ENCODE results near the gene CEACAM8. TPM values are rescaled to one million over a fixed set of nuclear protein-coding genes. Genes with fewer than 3 reads are reported as not detected.

Gene CEACAM8
- total and polyA plus RNA-seq, 2 donors (not counting 1 experiment from before 2014, with no cell fraction given), result not detected

DNA sequence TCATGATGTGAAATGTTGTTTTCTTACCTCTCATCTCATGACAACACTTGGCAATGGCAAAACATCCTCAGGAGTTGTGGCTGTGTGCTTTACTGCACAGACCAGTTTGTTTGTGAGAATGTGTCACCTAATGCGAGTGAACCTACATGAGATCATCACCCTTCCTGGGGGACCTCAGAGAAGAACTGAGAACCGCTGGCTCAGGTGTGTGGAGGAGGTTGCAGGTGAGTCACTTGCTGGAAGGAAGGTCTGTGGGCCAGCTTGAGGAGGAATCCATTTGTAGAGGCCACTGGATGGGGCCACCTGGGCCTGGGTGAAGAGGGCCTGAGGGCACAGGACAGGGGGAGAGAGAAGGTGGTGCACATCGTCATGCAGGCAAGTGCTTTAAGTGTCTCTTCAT lies 63.4 kb downstream of the CEACAM8 start:
- no peaks in the 10 kb centered on the region for H3K27me3 Mint-ChIP-seq
- H3K27ac Mint-ChIP-seq, result no peak overlapping the region
- Histone ChIP-seq H3K36me3 (replicated peaks in 1 of 2; ENCODE audit: control extremely low read depth in 1 of 2, control insufficient read depth in 1 of 2, extremely low read depth in 1 of 2, insufficient read depth in 2 of 2, low read length in 1 of 2) (peaks cover 0 to 2% of the 10 kb centered on the region in 2 experiments), H2AFZ (ENCODE audit: insufficient read depth, low read depth, low read length, poor library complexity, severe bottlenecking) (no peak overlapping the region), H3K4me2 (replicated peaks; ENCODE audit: low read depth, low read length, poor library complexity, severe bottlenecking) (no peak overlapping the region), H4K20me1 (ENCODE audit: control insufficient read depth, insufficient read depth, low read length, poor library complexity, severe bottlenecking) (no peaks in the 10 kb centered on the region), H3K27me3 (replicated peaks in 1 of 4; ENCODE audit: control extremely low read depth in 1 of 4, control insufficient read depth in 3 of 4, insufficient read depth in 4 of 4, low read length in 3 of 4) (no peaks in the 10 kb centered on the region), H3K27ac (ENCODE audit: low read length in 2 of 2) (no peak overlapping the region), H3K4me1 (ENCODE audit: control insufficient read depth in 2 of 2, insufficient read depth in 2 of 2, low read length in 2 of 2) (peaks cover 20 to 24% of the 10 kb centered on the region in 2 donors), H3K79me2 (ENCODE audit: control insufficient read depth, insufficient read depth, low read length) (peaks cover 11% of the 10 kb centered on the region), H3K9ac (ENCODE audit: low read length) (no peak overlapping the region), H3K4me3 (ENCODE audit: control extremely low read depth in 1 of 5, extremely low read depth in 1 of 5, insufficient read depth in 1 of 5, low read depth in 2 of 5, low read length in 4 of 5) (no peak overlapping the region), H3K9me3 (ENCODE audit: control extremely low read depth in 1 of 3, control insufficient read depth in 2 of 3, insufficient read depth in 1 of 3, low read length in 2 of 3) (no peaks in the 10 kb centered on the region)
- H3K4me1 Mint-ChIP-seq, result peaks cover 27% of the 10 kb centered on the region
- H3K4me3 Mint-ChIP-seq, result no peak overlapping the region
- H3K9me3 Mint-ChIP-seq (ENCODE audit: insufficient read depth), result no peaks in the 10 kb centered on the region
- DNase-seq, result no peak
- POLR2A ChIA-PET, result interaction anchor here (0.5 kb wide), 1 partner anchor 1835 kb away, joined by 5 read pairs; no protein-coding TSS in a partner anchor
- TF ChIP-seq CTCF (IDR thresholded peaks at IDR 0.05), result no peak
- no peak for TF ChIP-seq EZH2 (IDR thresholded peaks at IDR 0.05; ENCODE audit: borderline replicate concordance, insufficient read depth, low read depth, low read length, poor library complexity, severe bottlenecking)
- WGBS (ENCODE audit: insufficient coverage), result 100% methylated on average over 2 of the region's 3 CpGs
- CTCF ChIA-PET, result interaction anchor here (0.7 to 8.5 kb wide), 6 partner anchors 14 to 93 kb away, joined by 4 to 348 read pairs (median 34); no protein-coding TSS in a partner anchor
- no peak for ATAC-seq (ENCODE audit: low read depth)
- intact Hi-C loops (cut with micrococcal nuclease), result no loop called here

Other genes starting within 250 kb of the CEACAM8 start
- gene CNFN, start 204.6 kb downstream of the CEACAM8 start, total RNA-seq, result 4.0 and 4.1 TPM in 2 replicates
- gene CNFN, start 204.6 kb downstream of the CEACAM8 start, polyA plus RNA-seq, result 10.1 and 23.2 TPM in 2 replicates
- 46.2 and 46.9 TPM in 2 replicates for gene LIPE, start 167.5 kb downstream of the CEACAM8 start, total RNA-seq
- gene LIPE, start 167.5 kb downstream of the CEACAM8 start, polyA plus RNA-seq, result 46.8 and 49.4 TPM in 2 replicates
- gene CXCL17, start 152.0 kb downstream of the CEACAM8 start, total RNA-seq, result not detected in 2 replicates
- gene CXCL17, start 152.0 kb downstream of the CEACAM8 start, polyA plus RNA-seq, result not detected in 2 replicates
- 12.8 and 14.6 TPM in 2 replicates for gene CEACAM1, start 66.4 kb downstream of the CEACAM8 start, total RNA-seq
- gene CEACAM1, start 66.4 kb downstream of the CEACAM8 start, polyA plus RNA-seq, result 5.8 and 8.8 TPM in 2 replicates
- gene PSG3, start 145.6 kb upstream of the CEACAM8 start, total RNA-seq, result not detected in 2 replicates
- not detected in 2 replicates for gene PSG3, start 145.6 kb upstream of the CEACAM8 start, polyA plus RNA-seq
- gene PSG8, start 170.8 kb upstream of the CEACAM8 start, total RNA-seq, result not detected in 2 replicates
- gene PSG8, start 170.8 kb upstream of the CEACAM8 start, polyA plus RNA-seq, result not detected in 2 replicates

Measured in B cell (primary cell).